ENCODE data around the gene FA2H. TPM values are rescaled to one million over a fixed set of nuclear protein-coding genes. Genes with fewer than 3 reads are reported as not detected.
A peak's percentile ranks its signal among the peaks of the same experiment; 100 is the strongest.

The FA2H gene
- total RNA-seq, 3 donors from 2014 or later: 0.33 to 1.8 TPM; not detected in 1

DNA sequence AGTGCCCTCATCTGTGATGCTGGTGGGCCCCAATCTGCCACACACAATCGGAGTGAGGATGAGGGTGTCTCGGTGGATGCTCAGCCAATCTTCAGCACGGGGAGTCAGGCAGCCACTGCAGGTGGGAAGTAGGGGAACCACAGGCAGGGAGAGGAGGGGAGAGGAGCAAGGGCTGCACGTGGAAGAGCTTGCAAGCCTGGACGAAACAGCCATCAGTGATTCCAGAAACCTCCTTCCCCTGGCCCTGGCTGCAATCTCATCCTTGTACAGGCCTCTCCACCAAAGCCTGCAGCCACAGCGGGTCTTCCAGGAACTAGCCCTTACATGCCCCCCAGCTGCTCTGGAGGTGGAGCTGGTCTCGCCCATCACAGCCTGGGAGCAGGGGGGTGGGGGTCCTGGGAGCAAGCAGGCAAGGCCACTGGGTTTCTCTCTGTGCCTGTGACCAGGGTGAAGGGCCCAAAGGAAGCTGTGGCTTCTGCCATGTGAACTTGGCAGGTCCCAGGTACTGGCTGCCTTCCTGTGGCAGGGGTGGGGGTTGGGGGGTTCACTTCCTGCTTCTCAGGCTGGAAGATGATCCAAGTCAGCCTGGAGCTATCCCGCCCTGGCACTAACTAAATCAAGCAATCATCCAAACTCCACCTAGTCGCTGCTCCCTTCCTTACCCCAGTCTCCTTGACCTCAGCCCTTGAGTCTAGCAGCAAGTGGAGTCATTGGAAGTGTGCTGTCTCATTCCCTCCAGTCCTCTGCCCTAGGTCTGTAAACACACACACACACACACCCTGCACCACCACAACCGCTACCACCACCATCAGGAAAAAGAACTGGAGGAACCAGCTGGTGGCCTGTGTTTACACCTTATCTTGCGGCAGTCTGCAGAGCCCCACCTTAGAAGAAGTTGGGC lies 44.6 kb downstream of the FA2H start:
- peaks cover 0 to 11% of the 10 kb centered on the region in 2 donors for H3K4me1 ChIP-seq
- TF ChIP-seq POLR2AphosphoS5 (IDR thresholded peaks at IDR 0.05): peak in 1 of 3 donors; percentile 13
- TF ChIP-seq, protein P1, sequence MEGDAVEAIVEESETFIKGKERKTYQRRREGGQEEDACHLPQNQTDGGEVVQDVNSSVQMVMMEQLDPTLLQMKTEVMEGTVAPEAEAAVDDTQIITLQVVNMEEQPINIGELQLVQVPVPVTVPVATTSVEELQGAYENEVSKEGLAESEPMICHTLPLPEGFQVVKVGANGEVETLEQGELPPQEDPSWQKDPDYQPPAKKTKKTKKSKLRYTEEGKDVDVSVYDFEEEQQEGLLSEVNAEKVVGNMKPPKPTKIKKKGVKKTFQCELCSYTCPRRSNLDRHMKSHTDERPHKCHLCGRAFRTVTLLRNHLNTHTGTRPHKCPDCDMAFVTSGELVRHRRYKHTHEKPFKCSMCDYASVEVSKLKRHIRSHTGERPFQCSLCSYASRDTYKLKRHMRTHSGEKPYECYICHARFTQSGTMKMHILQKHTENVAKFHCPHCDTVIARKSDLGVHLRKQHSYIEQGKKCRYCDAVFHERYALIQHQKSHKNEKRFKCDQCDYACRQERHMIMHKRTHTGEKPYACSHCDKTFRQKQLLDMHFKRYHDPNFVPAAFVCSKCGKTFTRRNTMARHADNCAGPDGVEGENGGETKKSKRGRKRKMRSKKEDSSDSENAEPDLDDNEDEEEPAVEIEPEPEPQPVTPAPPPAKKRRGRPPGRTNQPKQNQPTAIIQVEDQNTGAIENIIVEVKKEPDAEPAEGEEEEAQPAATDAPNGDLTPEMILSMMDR (IDR thresholded peaks at IDR 0.05): no peak
- no peaks in the 10 kb centered on the region for H3K27me3 ChIP-seq
- intact Hi-C loops (cut with DNase I; ENCODE audit: low total_unique reads): loop anchor here (10.0 kb wide), 1 partner anchor 595 kb away; no protein-coding TSS in a partner anchor
- H3K27ac ChIP-seq: peak overlapping the region; percentile 70 to 77
- H3K36me3 ChIP-seq: no peaks in the 10 kb centered on the region
- peaks cover 7 to 8% of the 10 kb centered on the region in 2 donors for H3K9me3 ChIP-seq
- peak; percentile 77 to 81 for DNase-seq (ENCODE audit: low spot score in 2 of 2)
- no peak overlapping the region for H3K4me3 ChIP-seq

DNA sequence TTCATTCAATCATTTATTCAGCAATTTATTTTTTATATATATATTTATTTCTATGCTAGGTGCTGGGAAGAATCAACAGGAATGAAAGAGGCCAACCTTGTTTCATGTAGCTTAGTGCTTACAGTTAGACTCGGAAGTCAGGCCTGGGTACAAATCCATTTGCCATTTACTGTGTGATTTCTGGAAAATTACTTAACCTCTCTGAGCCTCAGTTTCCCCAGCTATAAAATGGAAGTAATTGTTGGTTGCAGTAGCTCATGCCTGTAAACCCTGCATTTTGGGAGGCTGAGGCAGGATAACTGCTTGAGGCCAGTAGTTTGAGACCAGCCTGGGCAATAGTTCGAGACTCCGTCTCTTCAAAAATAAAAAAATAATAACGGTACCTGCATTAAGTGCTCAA lies 46.7 kb downstream of the FA2H start:
- intact Hi-C loops (cut with DNase I; ENCODE audit: low total_unique reads): no loop called here
- Histone ChIP-seq H3K27ac (no peak overlapping the region), H3K27me3 (no peaks in the 10 kb centered on the region), H3K4me3 (no peak overlapping the region), H3K4me1 (peaks cover 0 to 11% of the 10 kb centered on the region in 2 donors), H3K36me3 (no peaks in the 10 kb centered on the region), H3K9me3 (peaks cover 7 to 8% of the 10 kb centered on the region in 2 donors)
- no peak for DNase-seq (ENCODE audit: low spot score in 2 of 2)
- TF ChIP-seq POLR2AphosphoS5 (IDR thresholded peaks at IDR 0.05) (no peak), POLR2A (IDR thresholded peaks at IDR 0.05) (no peak)
- TF ChIP-seq, protein P1 (IDR thresholded peaks at IDR 0.05): no peak

- H3K4me3 ChIP-seq: no peak overlapping the region
- H3K27me3 ChIP-seq: no peaks in the 10 kb centered on the region
- peaks cover 7 to 8% of the 10 kb centered on the region in 2 donors for H3K9me3 ChIP-seq
- intact Hi-C loops (cut with DNase I; ENCODE audit: low total_unique reads): no loop called here
- no peak for DNase-seq (ENCODE audit: low spot score in 2 of 2)
- no peaks in the 10 kb centered on the region for H3K36me3 ChIP-seq
- H3K4me1 ChIP-seq: peaks cover 0 to 11% of the 10 kb centered on the region in 2 donors
- TF ChIP-seq, protein P1 (IDR thresholded peaks at IDR 0.05): no peak
- TF ChIP-seq POLR2A (IDR thresholded peaks at IDR 0.05) (no peak), POLR2AphosphoS5 (IDR thresholded peaks at IDR 0.05) (no peak)
- H3K27ac ChIP-seq: no peak overlapping the region
Observed at GRCh38 chr16:74726716-74727115, 47.9 kb downstream of the FA2H start.

- intact Hi-C loops (cut with DNase I; ENCODE audit: low total_unique reads): no loop called here
- no peak overlapping the region for H3K4me3 ChIP-seq
- H3K36me3 ChIP-seq: no peaks in the 10 kb centered on the region
- TF ChIP-seq, protein P1 (IDR thresholded peaks at IDR 0.05): no peak
- TF ChIP-seq POLR2A (IDR thresholded peaks at IDR 0.05): no peak
- TF ChIP-seq POLR2AphosphoS5 (IDR thresholded peaks at IDR 0.05): no peak
- H3K9me3 ChIP-seq: peaks cover 7 to 8% of the 10 kb centered on the region in 2 donors
- no peak for DNase-seq (ENCODE audit: low spot score in 2 of 2)
- H3K27me3 ChIP-seq: no peaks in the 10 kb centered on the region
- H3K4me1 ChIP-seq: peaks cover 0 to 11% of the 10 kb centered on the region in 2 donors
- no peak overlapping the region for H3K27ac ChIP-seq
Observed at GRCh38 chr16:74725651-74726455, 48.8 kb downstream of the FA2H start.
